CD4-positive, alpha-beta T cell (primary cell): ENCODE data around the gene EDAR. TPM values are rescaled to one million over a fixed set of nuclear protein-coding genes. Genes with fewer than 3 reads are reported as not detected.

ENCODE experiments used
- ATAC-seq: fragments of 200-7000 bp; cut with Tn5 transposase; one replicate; pipeline ENCODE4 v1.10.0; 2022; ENCODE audit warnings: mild to moderate bottlenecking; ENCODE audit not compliant: poor library complexity
- CTCF ChIA-PET: fragments of 350-600 bp; sonication (Branson Sonifier 250); formaldehyde crosslinking; loops from one replicate; lab custom pipeline; 2021; ENCODE audit warnings: antibody characterized with exemption, inconsistent platforms; lab: Charles Lee
- POLR2A ChIA-PET: fragments of 350-600 bp; sonication (Branson Sonifier 250); formaldehyde crosslinking; loops from one replicate; lab custom pipeline; 2021; ENCODE audit warnings: antibody characterized with exemption, inconsistent platforms; lab: Charles Lee
- DNase-seq, 14 experiments: peaks; one replicate each; pipeline ENCODE4 v3.0.0-alpha.2; 2013 to 2020; ENCODE audit warnings: mixed read lengths in 2 of 14
- H3K27ac ChIP-seq, 2 donors: one replicate each; pipeline versions ENCODE4 v1.5.1 to v1.7.0; 2013; ENCODE audit warnings: low read length in 2 of 2, low read depth in 1 of 2, mild to moderate bottlenecking in 1 of 2
- H3K27me3 ChIP-seq, 2 experiments: 1 replicate in 1 of 2; 2 replicates in 1 of 2; pipeline versions ENCODE4 v1.6.1 to v1.7.0; 2013; ENCODE audit warnings: low read length in 2 of 2, control low read depth in 1 of 2, mild to moderate bottlenecking in 1 of 2, moderate library complexity in 1 of 2; ENCODE audit not compliant: insufficient read depth in 2 of 2, control insufficient read depth in 1 of 2
- H3K36me3 ChIP-seq: one replicate; pipeline ENCODE4 v1.6.1; 2013; ENCODE audit warnings: low read length, control low read depth; ENCODE audit not compliant: insufficient read depth
- H3K4me1 ChIP-seq: one replicate; pipeline ENCODE4 v1.6.1; 2013; ENCODE audit warnings: low read length, control low read depth; ENCODE audit not compliant: insufficient read depth
- H3K4me3 ChIP-seq: one replicate; pipeline ENCODE4 v1.5.1; 2013; ENCODE audit warnings: mild to moderate bottlenecking, low read length, moderate library complexity
- H3K9me3 ChIP-seq, 2 experiments: 1 replicate in 1 of 2; 2 replicates in 1 of 2; pipeline versions ENCODE4 v1.6.1 to v1.7.0; 2013; ENCODE audit warnings: low read length in 2 of 2, mild to moderate bottlenecking in 2 of 2, control low read depth in 1 of 2, moderate library complexity in 1 of 2; ENCODE audit not compliant: control insufficient read depth in 1 of 2, insufficient read depth in 1 of 2
- H3K27ac Mint-ChIP-seq: one replicate; pipeline ENCODE4 v1.8.0; 2020; ENCODE audit warnings: mixed read lengths
- H3K27me3 Mint-ChIP-seq: one replicate; pipeline ENCODE4 v1.8.0; 2021; ENCODE audit warnings: mixed read lengths
- H3K36me3 Mint-ChIP-seq: one replicate; pipeline ENCODE4 v1.8.0; 2021; ENCODE audit warnings: low read depth, mixed read lengths
- H3K4me1 Mint-ChIP-seq: one replicate; pipeline ENCODE4 v1.8.0; 2021; ENCODE audit warnings: low read depth, mixed read lengths
- H3K4me3 Mint-ChIP-seq: one replicate; pipeline ENCODE4 v1.8.0; 2020; ENCODE audit warnings: mild to moderate bottlenecking, mixed read lengths
- H3K9me3 Mint-ChIP-seq: one replicate; pipeline ENCODE4 v1.8.0; 2020; ENCODE audit warnings: mixed read lengths
- intact Hi-C, 2 experiments: fragments of 100-400 bp; cut with DNase I in 1 of 2; cut with micrococcal nuclease in 1 of 2; formaldehyde crosslinking; loops; one replicate each; pipeline versions ENCODE4 v1.15.1 to v1.9.0; 2023 to 2025; cut with DNase I, micrococcal nuclease
- total RNA-seq, 174 experiments: library from RNA in 2 of 174; stranded (reverse) in 2 of 174; gene quantifications; one replicate each; pipeline ENCODE4 v1.2.3 and lab custom pipeline; 2021 to 2026
- TF ChIP-seq, protein P1 (sequence below): fragments of 200-600 bp; IDR thresholded peaks from one replicate; pipeline ENCODE4 v1.8.0; 2022; ENCODE audit warnings: antibody characterized with exemption, mild to moderate bottlenecking

Gene EDAR
- total RNA-seq, 2 experiments from 2014 or later: 9.4 to 10.3 TPM

DNA sequence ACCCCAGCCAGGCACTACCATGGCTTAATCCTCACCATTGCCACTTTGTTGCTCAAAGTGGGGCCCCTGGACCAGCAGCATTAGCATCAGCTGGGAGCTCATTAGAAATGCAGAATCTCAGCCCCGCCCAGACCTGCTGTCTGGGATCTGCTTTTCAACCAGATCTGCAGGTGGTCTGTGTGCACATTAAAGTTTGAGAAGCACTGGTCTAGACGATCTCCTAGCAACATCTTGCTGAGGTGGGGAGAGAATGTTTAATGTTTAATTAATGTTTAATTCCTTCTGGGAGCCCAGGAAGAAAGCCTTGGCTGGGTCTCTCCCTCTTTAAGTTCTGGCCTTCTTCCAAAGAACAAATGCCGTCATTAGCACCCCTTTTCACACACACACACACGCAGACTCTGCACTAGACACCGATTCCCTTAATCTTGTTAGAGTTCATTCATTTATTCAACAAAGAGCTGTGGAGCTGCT lies 53.7 kb downstream of the EDAR start:
- ChIA-PET CTCF (no interaction called here), POLR2A (no interaction called here)
- H3K9me3 ChIP-seq: no peaks in the 10 kb centered on the region
- ATAC-seq: no peak
- H3K27ac ChIP-seq: no peak overlapping the region
- TF ChIP-seq, protein P1, sequence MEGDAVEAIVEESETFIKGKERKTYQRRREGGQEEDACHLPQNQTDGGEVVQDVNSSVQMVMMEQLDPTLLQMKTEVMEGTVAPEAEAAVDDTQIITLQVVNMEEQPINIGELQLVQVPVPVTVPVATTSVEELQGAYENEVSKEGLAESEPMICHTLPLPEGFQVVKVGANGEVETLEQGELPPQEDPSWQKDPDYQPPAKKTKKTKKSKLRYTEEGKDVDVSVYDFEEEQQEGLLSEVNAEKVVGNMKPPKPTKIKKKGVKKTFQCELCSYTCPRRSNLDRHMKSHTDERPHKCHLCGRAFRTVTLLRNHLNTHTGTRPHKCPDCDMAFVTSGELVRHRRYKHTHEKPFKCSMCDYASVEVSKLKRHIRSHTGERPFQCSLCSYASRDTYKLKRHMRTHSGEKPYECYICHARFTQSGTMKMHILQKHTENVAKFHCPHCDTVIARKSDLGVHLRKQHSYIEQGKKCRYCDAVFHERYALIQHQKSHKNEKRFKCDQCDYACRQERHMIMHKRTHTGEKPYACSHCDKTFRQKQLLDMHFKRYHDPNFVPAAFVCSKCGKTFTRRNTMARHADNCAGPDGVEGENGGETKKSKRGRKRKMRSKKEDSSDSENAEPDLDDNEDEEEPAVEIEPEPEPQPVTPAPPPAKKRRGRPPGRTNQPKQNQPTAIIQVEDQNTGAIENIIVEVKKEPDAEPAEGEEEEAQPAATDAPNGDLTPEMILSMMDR: no peak
- peak overlapping the region; percentile 29 for H3K27ac Mint-ChIP-seq
- no peaks in the 10 kb centered on the region for H3K9me3 Mint-ChIP-seq
- H3K36me3 ChIP-seq: no peaks in the 10 kb centered on the region
- H3K4me3 Mint-ChIP-seq: no peak overlapping the region
- H3K36me3 Mint-ChIP-seq: peaks cover 5% of the 10 kb centered on the region
- peaks cover 14% of the 10 kb centered on the region for H3K4me1 ChIP-seq
- no peaks in the 10 kb centered on the region for H3K27me3 Mint-ChIP-seq
- DNase-seq: no peak
- intact Hi-C loops: no loop called here
- peaks cover 51% of the 10 kb centered on the region for H3K4me1 Mint-ChIP-seq
- H3K27me3 ChIP-seq: no peaks in the 10 kb centered on the region
- H3K4me3 ChIP-seq: no peak overlapping the region

- no peak overlapping the region for H3K27ac ChIP-seq
- peaks cover 11% of the 10 kb centered on the region for H3K36me3 Mint-ChIP-seq
- no peak for DNase-seq
- intact Hi-C loops: no loop called here
- POLR2A ChIA-PET: no interaction called here
- H3K27me3 Mint-ChIP-seq: no peaks in the 10 kb centered on the region
- no peaks in the 10 kb centered on the region for H3K36me3 ChIP-seq
- CTCF ChIA-PET: no interaction called here
- no peaks in the 10 kb centered on the region for H3K27me3 ChIP-seq
- no peaks in the 10 kb centered on the region for H3K9me3 ChIP-seq
- TF ChIP-seq, protein P1: no peak
- peak overlapping the region; percentile 29 for H3K27ac Mint-ChIP-seq
- peaks cover 49% of the 10 kb centered on the region for H3K4me1 Mint-ChIP-seq
- ATAC-seq: no peak
- no peak overlapping the region for H3K4me3 ChIP-seq
- H3K4me3 Mint-ChIP-seq: no peak overlapping the region
- H3K4me1 ChIP-seq: peaks cover 14% of the 10 kb centered on the region
- no peaks in the 10 kb centered on the region for H3K9me3 Mint-ChIP-seq
Observed at GRCh38 chr2:108934583-108935245, 54.3 kb downstream of the EDAR start.

GRCh38 chr2:108934151-108934550 lies 54.9 kb downstream of the EDAR start:
- POLR2A ChIA-PET: no interaction called here
- no peak overlapping the region for H3K4me3 Mint-ChIP-seq

More at GRCh38 chr2:108934151-108934550, 54.9 kb downstream of the EDAR start:
- Mint-ChIP-seq H3K27me3 (no peaks in the 10 kb centered on the region), H3K36me3 (peaks cover 17% of the 10 kb centered on the region), H3K9me3 (no peaks in the 10 kb centered on the region), H3K27ac (no peak overlapping the region), H3K4me1 (peaks cover 44% of the 10 kb centered on the region)
- H3K27me3 ChIP-seq: no peaks in the 10 kb centered on the region
- no peak for DNase-seq
- intact Hi-C loops: no loop called here
- no peak for ATAC-seq
- CTCF ChIA-PET: no interaction called here
- H3K27ac ChIP-seq: no peak overlapping the region
- no peak overlapping the region for H3K4me3 ChIP-seq
- H3K36me3 ChIP-seq: no peaks in the 10 kb centered on the region
- TF ChIP-seq, protein P1: no peak
- peaks cover 14% of the 10 kb centered on the region for H3K4me1 ChIP-seq
- no peaks in the 10 kb centered on the region for H3K9me3 ChIP-seq
